Lower leg skin (tissue), 4 donors: ENCODE data around the gene LCORL. TPM values are rescaled to one million over a fixed set of nuclear protein-coding genes. Genes with fewer than 3 reads are reported as not detected.

Source experiments
- DNase-seq, 2 donors: peaks; one replicate each; pipeline ENCODE4 v3.0.0-alpha.2; 2019; ENCODE audit warnings: low spot score in 2 of 2
- H3K4me3 ChIP-seq: fragments of 200-600 bp; sonication (generic); 2 replicates; pipeline ENCODE4 v1.5.1; 2017; ENCODE audit warnings: mild to moderate bottlenecking, low read depth; ENCODE audit not compliant: poor library complexity, severe bottlenecking
- CTCF ChIP-seq, 3 donors: fragments of 450-650 bp; IDR thresholded peaks; one replicate each; pipeline ENCODE4 v1.5.1; 2016; ENCODE audit warnings: antibody characterized with exemption in 3 of 3, mild to moderate bottlenecking in 3 of 3, moderate library complexity in 2 of 3
- POLR2A ChIP-seq, 2 donors: fragments of 450-650 bp; IDR thresholded peaks; one replicate each; pipeline ENCODE4 v1.6.1; 2016 to 2017; ENCODE audit warnings: antibody characterized with exemption in 2 of 2, mild to moderate bottlenecking in 1 of 2, moderate library complexity in 1 of 2
- WGBS, 2 donors: methylation state at CpG; one replicate each; pipeline ENCODE4 v1.1.5; 2018; 5-methylcytosine and 5-hydroxymethylcytosine counted together
- intact Hi-C: fragments of 100-400 bp; cut with DNase I; formaldehyde crosslinking; loops from one replicate; pipeline ENCODE4 v1.15.0; 2023; ENCODE audit warnings: low total_unique reads
- total RNA-seq, 4 donors: library from RNA; depleted of rRNA; stranded (reverse); fragments of >200 nt; gene quantifications; one replicate each; pipeline ENCODE4 v1.1.0, GENCODE V29; 2016

The LCORL gene
- total RNA-seq, 4 donors from 2014 or later: 12.2 to 58.9 (median 27.0) TPM

- intact Hi-C loops: no loop called here
- WGBS, 2 donors: 91 to 92% methylated on average over 2 of the region's 2 CpGs
- DNase-seq: no peak
- H3K4me3 ChIP-seq: no peak overlapping the region
- TF ChIP-seq POLR2A (IDR thresholded peaks at IDR 0.05): no peak
- TF ChIP-seq CTCF (IDR thresholded peaks at IDR 0.05): no peak
Observed at GRCh38 chr4:17995165-17995564, 26.4 kb downstream of the LCORL start.

GRCh38 chr4:17985832-17986231 is 35.7 kb downstream of the LCORL start:
- H3K4me3 ChIP-seq: no peak overlapping the region
- no peak for TF ChIP-seq POLR2A (IDR thresholded peaks at IDR 0.05)
- no peak for TF ChIP-seq CTCF (IDR thresholded peaks at IDR 0.05)
- intact Hi-C loops: no loop called here
- WGBS, 2 donors: 92 to 100% methylated on average over 2 of the region's 2 CpGs
- DNase-seq: no peak

GRCh38 chr4:17981063-17981462 is 40.5 kb downstream of the LCORL start:
- no peak for TF ChIP-seq CTCF (IDR thresholded peaks at IDR 0.05)
- no peak for TF ChIP-seq POLR2A (IDR thresholded peaks at IDR 0.05)
- intact Hi-C loops: no loop called here
- DNase-seq: no peak
- no peak overlapping the region for H3K4me3 ChIP-seq
- 79 to 82% methylated on average over 1 of the region's 1 CpG for WGBS, 2 donors

- TF ChIP-seq POLR2A (IDR thresholded peaks at IDR 0.05) (no peak), CTCF (IDR thresholded peaks at IDR 0.05) (no peak)
- intact Hi-C loops: no loop called here
- H3K4me3 ChIP-seq: no peak overlapping the region
- DNase-seq: no peak
Observed at GRCh38 chr4:17968721-17969120, 52.8 kb downstream of the LCORL start.

GRCh38 chr4:17967078-17967477 is 54.5 kb downstream of the LCORL start:
- TF ChIP-seq CTCF (IDR thresholded peaks at IDR 0.05): no peak
- no peak for TF ChIP-seq POLR2A (IDR thresholded peaks at IDR 0.05)
- DNase-seq: no peak
- intact Hi-C loops: no loop called here
- 85% methylated on average over 1 of the region's 1 CpG for WGBS, 2 donors
- H3K4me3 ChIP-seq: no peak overlapping the region

- intact Hi-C loops: no loop called here
- 88 to 100% methylated on average over 1 of the region's 1 CpG for WGBS, 2 donors
Observed at GRCh38 chr4:17966312-17966711, 55.2 kb downstream of the LCORL start.

More at GRCh38 chr4:17966312-17966711, 55.2 kb downstream of the LCORL start:
- H3K4me3 ChIP-seq: no peak overlapping the region
- TF ChIP-seq POLR2A (IDR thresholded peaks at IDR 0.05) (no peak), CTCF (IDR thresholded peaks at IDR 0.05) (no peak)
- DNase-seq: no peak
